DMS153 (cell line): ENCODE results near the gene WDR19.
"Not testable (repeated sequence)": the region's sequence is repeated elsewhere in the genome, so short reads cannot be mapped to it uniquely, and the experiment has no call there.

Experiments
- DNase-seq: peaks from one replicate; lab custom pipeline; 2025; lab: John Stamatoyannopoulos, UW

The WDR19 gene

DNA sequence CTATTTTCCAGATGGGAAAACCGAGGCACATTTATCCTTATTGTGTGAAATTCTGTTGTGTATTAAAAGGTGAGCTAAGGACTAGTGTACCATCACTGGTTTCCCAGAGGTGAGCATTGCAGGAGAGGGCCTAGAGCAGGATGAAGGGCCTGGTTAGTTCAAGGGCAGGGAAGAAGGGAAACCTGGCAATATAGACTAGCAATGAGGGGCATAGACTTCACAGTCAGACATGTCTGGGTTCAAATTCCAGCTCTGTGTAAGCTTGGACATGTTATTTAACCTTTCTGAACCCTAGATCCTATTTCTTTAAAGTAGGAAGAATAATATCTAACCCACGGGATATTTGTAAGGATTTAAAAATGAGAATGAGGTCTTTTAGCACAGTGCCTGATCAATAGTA, 50.8 kb downstream of the WDR19 start:
- no peak for DNase-seq

DNA sequence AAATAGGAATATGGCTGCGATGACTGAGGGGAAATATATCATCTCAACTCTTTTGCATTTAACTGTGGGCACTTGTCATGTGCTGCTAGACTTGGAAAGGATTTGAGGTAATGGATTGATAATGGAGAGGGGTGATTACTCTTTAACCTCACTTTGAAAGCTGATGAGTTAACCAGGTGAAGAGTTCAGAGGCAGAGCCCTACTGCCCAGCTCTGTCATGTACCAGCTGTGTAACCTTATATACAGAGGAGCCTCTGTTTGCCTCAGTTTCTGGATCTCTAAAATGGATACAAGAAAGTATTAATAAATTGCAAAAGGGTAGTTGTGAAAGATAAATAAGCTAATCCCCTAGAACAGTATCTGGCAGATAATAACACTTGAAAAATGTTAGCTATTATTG, 51.5 kb downstream of the WDR19 start:
- no peak for DNase-seq

DNA sequence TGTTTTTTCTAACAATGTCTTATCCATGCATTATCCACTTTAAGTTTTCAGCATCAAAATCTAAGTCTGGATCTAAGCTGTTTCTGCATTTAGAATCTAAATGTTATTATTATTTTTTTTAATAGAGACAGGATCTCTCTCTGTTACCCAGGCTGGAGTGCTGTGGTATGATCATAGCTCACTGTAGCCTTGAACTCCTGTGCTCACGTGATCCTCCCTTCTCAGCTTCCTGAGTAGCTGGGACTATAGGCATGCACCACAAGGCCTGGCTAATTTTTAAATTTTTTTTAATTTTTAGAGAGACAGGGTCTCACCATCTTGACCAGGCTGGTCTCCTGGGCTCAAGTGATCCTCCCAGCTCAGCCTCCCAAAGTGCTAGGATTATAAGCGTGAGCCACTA, 52.7 kb downstream of the WDR19 start:
- DNase-seq: no peak

DNA sequence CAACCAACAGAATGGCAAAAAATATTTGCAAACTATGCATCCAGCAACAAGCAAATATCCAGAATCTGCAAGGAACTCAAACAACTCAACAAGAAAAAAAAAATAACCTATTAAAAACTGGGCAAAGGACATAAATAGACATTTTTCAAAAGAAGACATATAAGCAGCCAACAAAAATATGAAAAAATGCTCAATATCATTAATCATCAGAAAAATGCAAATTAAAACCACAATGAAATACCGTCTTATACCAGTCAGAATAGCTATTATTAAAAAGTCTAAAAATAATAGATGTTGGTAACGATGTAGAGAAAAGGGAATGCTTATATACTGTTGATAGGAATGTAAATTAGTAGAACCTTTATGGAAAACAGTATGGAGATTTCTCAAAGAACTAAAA, 53.4 kb downstream of the WDR19 start:
- no peak for DNase-seq

DNA sequence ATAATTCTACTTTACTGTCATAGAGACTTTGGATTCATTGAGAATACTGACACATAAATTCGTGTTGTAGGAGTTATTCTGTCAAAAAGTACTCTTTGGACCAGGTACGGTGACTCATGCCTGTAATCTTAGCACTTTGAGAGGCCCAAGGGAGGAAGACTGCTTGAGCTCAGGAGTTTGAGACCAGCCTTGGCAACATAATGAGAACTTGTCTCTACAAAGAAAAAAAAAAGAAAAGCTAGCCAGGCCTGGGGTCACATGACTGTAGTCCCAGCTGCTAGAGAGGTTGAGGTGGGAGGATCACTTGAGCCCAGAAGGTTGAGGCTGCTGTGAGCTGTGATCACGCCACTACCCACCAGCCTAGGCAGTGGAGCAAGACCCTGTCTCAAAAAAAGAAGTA, 54.9 kb downstream of the WDR19 start:
- no peak for DNase-seq

DNA sequence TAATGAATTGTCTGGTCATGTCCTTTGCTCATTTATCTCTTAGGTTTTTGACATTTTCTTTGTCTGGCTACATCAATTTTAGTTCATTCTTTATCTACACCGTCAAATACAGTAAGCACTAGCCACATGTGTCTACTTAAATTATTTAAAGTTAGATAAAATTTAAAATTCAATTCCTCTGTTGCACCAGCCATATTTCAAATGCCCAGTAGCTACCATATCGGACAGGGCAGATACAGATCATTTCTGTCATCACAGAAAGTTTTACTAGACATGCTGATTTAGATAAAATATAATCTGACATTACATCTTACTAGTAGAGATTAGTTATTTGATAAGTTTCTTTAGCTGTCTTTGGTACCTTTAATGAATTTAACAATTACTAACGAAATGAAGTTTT, 61.1 kb downstream of the WDR19 start:
- no peak for DNase-seq

DNA sequence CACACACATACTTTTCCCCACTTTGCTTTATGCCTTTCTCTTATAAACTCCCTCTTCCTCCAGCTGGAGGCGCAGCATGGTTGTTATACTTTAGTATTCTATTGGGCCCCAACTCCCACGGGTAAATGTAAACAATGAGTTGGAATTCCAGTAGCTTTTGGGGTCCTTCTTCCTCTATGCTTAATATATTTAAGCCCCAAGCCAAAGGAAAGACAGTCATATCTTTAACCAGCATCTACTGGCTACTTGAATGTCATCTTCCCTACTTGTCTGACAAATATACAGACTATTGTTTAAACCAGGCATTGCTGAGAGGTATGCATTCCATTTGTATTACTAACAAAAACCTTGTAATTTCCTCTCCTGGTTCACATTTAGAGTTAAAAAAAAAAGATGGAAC, 72.9 kb downstream of the WDR19 start:
- DNase-seq: no peak

DNA sequence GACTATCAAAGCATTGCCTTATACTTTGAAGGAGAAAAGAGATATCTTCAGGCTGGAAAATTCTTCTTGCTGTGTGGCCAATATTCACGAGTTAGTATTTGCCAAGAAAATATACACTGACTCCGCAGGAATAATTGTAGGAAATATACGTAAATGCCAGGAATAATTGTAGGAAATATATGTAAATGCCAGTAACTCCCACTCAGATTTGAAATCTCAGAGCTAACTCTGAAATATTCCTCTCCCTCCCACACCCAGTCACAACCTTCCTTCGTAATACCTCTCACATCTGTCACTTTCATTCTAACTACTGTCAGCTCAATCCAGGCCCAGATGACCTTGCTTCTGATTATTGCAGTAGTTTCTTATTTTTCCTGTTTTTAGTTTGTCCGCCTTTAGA, 73.5 kb downstream of the WDR19 start:
- DNase-seq: no peak

DNA sequence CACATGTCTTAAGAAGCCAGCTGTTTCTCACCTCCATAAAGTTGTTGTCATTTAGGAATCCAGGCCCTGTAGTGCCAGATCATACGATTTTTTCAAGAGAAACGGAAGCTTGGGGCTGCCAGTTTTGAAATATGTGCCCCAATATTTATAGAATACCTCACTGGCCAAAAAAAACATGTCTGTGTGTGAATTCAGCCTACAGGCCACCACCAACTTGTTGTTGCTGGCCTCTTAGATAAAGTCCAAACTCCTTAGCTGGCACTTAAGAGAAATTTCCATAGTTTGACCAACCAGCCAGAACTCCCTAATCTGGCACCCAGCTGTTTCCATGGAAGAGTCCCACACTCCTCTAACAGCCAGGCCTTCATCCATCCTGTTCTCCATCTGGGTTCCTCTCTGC, 74.1 kb downstream of the WDR19 start:
- no peak for DNase-seq

DNA sequence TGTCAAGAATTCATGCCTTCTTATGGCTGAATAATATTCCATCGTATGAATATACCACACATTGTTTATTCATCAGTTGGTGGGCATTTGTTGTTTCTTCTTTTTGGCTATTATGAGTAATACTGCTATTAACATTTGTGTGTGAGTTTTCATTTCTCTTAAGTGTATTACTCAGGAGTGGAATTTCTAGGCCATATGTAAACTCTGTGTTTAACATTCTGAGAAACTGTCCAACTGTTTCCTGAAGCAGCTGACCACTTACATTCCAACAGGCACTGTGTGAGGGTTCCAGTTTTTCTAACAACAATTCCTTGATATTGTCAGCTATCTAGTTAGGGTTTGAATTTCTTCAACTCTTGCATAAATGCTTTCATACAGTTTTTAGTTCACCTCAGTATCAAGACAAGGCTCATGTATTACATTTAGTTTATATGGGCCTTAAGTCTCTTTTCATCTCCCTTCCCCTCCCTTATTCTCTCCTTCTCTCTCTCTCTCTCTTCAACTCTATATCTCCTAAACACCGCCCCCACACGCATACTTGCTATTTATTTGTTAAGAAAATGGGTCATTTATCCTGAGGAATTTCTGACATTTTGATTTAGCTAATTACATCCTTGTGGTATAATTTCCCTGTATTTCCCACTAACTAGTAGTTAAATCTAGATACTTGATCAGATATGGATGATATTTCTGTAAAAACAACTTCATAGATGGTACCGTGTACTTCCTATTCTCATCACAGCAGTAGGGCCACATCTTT, 77.4 kb downstream of the WDR19 start:
- DNase-seq: no peak

DNA sequence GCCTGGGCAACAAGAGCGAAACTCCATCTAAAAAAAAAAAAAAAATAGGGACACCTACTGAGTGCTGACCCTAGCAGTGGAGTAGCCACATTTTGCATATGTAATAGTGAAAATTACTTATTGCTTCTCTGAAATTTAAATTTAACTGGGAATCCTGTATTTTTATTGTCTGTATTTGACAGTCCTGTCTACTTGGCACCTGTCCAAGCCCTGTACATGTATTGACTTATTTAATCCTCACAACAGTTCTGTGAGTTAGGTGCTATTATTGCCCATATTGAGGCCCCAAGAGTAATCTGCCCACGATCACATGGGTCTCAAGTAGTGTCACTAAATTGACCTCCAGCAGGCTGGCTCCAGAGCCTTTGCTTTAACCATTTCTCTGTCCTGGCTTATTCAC, 81.6 kb downstream of the WDR19 start:
- no peak for DNase-seq

DNA sequence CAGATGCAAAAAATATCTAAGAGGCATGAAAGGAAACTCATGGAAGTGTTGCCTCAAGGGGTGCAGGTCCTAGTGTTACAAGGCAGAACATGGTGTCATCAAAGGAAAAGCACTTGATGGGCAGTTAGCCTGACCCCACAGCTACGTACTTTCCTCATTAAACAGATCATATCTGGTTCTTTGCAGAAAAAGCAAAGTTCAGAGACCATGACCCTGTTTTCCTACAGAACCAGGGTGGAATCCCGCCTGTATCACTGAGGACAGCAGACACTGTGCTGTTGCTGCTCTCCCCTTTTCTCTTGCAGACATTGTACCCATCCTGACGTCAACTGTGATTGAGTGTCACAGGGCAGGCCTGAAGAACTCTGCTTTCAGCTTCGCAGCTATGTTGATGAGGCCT, 92.2 kb downstream of the WDR19 start:
- DNase-seq: no peak

DNA sequence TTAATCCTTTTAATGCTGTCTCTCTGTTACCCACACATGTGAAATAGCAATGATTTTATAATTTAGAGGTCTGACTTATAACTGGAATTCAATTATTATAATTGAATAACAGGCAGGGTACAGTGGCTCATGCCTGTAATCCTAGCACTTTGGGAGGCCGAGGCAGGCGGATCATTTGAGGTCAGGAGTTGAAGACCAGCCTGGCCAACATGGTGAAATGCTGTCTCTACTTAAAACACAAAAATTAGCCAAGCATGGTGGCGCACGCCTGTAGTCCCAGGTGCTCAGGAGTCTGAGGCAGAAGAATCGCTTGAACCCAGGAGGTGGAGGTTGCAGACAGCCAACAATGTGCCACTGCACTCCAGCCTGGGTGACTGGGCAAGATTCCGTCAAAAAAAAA, 95.3 kb downstream of the WDR19 start:
- not testable (repeated sequence) for DNase-seq

DNA sequence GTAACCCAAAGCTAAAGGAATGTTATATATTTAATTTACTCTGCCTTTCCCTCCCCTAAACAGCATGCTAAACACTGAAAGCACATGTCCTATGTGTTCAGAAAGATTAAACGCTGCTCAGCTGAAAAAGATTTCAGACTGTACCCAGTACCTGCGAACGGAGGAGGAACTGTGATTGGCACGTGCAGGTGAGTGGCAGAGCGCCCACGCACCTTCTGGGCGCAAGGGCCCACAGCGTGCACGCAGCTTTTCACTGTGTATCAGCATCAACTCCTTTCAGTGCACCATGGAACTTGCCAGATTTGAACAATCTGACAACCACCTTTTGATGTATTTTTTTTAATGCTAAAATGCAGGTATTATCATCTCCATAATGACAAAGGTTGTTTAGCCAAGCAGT, 96.1 kb downstream of the WDR19 start:
- no peak for DNase-seq

DNA sequence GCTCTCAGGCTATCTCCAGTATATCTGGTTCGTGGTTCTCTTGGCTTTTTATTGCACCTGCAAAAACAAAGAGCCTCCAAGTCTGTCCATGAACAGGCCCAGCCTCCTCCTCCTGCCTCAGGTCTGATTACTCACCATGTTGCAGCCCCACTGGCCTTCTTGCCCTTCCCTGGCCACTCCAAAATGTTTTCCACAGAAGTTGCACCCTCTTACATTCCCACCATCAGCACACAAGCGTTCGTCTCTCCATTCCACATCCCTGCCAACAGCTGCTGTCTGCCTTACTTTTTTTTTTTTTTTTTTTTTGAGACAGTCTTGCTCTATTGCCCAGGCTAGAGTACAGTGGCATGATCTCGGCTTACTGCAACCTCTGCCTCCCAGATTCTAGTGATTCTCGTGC, 97.1 kb downstream of the WDR19 start:
- no peak for DNase-seq

DNA sequence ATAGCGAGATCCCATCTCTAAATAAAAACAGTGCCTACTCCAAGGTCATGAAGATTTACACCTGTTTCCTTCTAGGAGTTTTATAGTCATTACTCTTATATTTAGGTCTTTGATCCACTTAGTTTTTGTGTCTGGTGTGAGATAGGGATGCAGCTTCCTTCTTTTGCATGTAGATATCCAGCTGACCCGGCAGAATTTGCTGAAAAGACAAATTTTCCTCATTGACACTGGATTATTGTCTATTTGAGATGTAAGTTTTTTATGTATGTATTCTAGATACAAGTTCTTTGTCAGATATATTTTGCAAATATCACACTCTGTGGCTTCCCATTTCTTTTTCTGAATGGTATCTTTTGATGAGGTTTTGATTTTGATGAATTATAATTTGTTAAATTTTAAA, 98.4 kb downstream of the WDR19 start:
- DNase-seq: no peak

DNA sequence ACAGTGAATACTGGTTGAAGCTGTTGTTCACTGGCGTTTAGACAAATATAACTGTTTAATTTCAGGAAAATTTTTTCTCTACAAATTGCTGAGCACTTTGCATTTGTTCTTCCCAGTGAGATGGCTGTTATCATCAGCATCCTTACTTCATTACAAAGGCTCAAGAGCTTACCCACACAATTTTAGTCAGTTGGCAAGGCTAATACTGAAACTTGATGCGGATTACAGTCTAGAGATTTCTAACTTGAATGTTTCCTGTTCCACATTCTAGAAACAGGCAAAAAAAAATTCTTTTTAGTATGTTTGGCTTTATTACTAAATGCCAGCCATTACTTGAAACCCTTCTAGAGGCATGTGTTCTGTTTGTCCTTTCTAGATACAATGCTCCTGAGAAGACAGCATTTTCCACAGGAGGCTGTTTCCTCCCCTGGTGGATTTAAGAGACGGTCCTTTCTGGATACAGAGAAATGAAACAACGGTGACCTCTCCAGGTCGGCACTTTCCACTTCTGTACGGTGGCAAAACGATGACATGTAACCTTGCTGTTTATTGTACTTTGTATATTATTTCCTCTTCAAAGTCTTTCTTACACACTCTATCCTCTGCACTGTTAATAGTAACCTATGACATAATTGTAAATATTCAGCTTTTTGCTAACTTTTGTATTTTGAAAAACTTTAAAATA, 102.9 kb downstream of the WDR19 start:
- no peak for DNase-seq

DNA sequence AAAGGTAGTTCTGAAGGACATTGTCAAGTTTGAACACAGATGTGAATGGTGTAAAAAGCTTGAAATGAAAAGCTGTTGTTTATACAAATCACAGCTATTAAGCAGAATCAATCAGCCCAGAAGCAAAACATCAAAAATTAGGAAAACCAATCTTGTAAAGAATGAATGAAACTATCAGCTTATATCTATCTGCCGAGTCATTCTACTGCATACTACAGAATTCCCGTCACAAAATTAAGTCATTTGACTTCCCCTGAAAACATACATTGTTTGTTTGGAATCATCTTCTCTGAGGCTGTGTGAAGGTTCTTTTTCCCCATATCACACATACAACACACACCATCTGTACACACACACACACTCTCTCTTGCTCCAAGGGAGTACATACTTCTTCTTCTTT, 103.5 kb downstream of the WDR19 start:
- DNase-seq: no peak

DNA sequence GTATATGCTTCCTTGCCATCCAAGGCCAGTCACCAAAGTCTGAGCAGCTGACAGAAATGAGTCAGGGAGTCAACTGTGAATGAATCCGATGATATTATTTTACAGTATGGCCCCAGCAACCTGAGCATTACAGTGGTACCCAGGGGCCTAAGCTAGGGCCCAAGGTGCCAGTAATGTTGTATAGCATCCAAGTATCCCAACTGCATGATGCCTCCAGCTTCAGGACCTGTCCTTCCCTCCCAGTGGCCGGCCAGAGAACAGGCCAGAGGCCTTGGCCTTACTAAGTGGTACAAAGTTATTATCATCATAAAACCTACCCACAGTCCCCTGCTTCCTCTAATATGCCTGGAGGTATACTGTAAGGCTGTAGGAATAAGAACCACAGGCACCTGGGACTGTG, 103.9 kb downstream of the WDR19 start:
- no peak for DNase-seq

DNA sequence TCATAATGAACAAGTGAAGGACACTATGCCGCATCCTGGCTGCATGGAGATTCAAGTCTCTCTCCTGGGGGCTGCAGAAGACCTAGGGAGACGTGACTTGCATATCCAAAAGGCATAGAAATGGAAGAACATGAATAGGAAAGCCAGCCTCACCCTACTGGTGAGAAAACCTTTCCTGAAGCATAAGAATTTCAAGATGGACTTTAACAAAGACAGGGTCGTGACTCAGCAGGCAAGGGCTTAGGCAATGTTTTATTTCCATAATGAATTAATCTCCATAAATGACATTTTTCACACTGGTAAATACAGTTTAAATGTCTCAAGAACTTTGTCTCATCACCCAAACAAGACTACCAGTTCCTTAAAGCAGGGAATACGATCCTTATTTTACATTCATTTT, 104.9 kb downstream of the WDR19 start:
- no peak for DNase-seq

DNA sequence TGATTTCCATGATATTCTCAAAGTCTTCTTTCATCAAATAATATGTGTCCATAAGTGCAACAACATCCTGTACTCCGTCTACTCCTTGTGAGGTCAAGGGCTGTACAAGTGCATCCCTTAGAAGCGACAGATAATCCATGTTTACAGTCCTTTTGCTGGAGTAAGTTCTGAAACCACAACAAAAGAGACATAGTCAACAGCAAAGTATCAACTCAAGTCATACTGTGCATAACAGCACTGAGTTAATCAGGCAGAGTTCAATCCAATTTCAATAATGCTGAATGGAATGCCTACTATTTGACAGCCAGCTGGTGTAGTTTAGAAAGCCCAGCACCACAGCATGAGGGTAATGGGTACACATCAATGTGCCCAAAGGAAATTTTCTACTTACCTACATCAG, 109.4 kb downstream of the WDR19 start:
- DNase-seq: no peak

DNA sequence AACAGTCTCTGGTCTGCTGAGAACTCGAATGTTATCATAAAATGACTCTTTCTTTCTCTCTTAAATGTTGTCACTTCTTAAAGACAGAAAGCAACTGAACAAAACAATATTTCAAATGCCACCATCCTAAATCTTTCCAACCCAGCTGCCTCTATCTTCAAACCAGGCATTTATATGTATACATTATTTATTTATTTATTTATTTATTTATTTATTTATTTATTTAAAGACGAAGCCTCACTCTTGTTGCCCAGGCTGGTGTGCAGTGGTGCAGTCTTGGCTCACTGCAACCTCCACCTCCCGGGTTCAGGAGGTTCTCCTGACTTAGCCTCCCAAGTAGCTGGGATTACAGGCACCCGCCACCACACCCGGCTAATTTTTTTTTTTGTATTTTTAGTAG, 110.1 kb downstream of the WDR19 start:
- not testable (repeated sequence) for DNase-seq

DNA sequence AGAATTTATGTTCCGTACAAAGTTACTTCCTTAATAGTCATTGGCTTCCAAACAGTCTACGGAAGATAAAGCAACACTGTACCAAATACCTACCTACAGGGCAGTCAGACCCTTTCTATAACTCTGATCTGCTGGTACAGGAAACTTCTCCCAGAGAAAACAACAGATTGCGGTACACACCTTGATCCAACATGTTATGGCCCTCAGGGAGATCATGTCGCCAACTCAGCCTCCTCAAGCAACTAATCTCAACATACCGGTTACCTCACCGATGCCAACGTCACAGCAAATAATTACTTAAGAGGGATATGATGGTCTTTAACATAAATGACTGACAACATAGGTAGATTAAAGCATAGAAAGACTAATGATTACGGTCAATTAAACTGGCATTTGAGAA, 113.5 kb downstream of the WDR19 start:
- DNase-seq: no peak

DNA sequence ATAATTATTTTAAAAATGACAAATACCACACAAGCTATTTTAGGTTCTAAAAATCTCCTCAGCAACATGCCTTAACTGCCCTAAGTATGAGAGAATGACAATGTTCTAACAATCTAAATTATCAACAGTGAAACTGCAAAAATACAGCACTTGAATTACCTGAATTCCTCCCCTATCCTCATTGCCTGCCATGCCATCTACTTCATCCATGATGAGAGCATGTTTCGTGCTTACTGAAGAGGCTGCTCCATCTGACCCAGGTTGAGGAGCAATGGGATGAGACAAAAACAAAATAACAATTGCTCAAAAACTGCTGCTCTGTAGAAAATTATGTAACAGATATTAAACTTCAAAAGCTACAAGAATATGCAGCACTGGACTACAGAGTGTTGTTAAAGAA, 120.6 kb downstream of the WDR19 start:
- no peak for DNase-seq
